GM23248 (cell line): ENCODE results near the gene HECTD2.

Experiments used
- EZH2 ChIP-seq: fragments of 200-600 bp; sonication (generic); IDR thresholded peaks from 2 replicates; pipeline ENCODE4 v1.6.1; 2018; ENCODE audit warnings: antibody characterized with exemption, mild to moderate bottlenecking; ENCODE audit not compliant: insufficient read depth, poor library complexity, severe bottlenecking
- EZH2phosphoT487 ChIP-seq: fragments of 200-600 bp; sonication (generic); IDR thresholded peaks from 2 replicates; pipeline ENCODE4 v1.6.1; 2018; ENCODE audit warnings: antibody characterized with exemption, moderate library complexity, mild to moderate bottlenecking, low read depth; ENCODE audit not compliant: insufficient read depth

DNA sequence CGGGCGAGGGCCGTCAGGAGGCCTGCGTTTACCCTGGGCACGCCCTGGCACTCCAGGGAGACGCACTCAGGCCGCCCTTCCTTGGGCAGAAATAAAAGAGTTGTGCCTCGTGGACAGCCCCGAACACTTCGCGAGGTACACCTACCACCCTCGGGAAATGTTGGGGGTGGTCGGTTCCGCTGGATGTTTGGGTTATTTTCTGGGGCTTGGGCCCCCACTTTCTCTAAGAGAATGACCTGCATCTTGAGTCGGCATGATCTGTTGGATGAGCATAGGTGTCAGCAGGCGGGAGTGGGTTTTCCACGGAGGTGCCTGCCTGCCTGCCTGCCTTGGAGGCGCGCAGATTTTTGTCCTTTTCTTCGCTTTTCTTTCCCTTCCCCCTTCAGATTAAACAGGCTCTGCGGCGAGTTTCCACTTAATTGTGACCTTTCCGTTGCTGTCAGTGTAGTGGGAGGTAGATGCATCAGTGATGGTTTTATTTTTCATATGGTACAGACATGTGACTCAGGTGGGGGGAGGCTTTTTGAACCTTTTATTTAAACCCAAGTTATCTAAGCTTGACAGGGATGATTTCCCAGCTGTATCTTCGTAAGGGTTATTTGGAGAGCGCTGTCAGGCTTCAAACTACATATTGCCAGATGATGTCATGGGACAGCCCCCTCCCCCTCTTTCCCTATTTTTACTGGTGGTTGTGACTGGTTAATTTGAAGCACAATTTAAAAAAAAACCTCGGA is 661 bp downstream of the HECTD2 start:
- TF ChIP-seq EZH2 (no peak), EZH2phosphoT487 (no peak)
